HepG2 (cell line): ENCODE data around the gene ATRX. TPM values are rescaled to one million over a fixed set of nuclear protein-coding genes. Genes with fewer than 3 reads are reported as not detected.

ENCODE experiments used
- ATAC-seq: fragments of 200-7000 bp; cut with Tn5 transposase; 3 replicates; pipeline ENCODE4 v1.9.1; 2020; ENCODE audit warnings: mild to moderate bottlenecking, moderate library complexity
- BruUV-seq: library from RNA; stranded (reverse); fragments of 400-500 nt; replicated peaks from 2 replicates; lab custom pipeline; 2021; lab: Mats Ljungman, UMichigan
- CTCF ChIA-PET: fragments of 300-600 bp; formaldehyde crosslinking; extraction: SDS; loops from one replicate; lab custom pipeline; 2021; ENCODE audit warnings: low total read pairs, inconsistent platforms, low intra/inter-chr PET ratio; lab: Yijun Ruan, JAX
- POLR2A ChIA-PET: fragments of 350-600 bp; sonication (Branson Sonifier 250); formaldehyde crosslinking; loops from one replicate; lab custom pipeline; 2020; ENCODE audit warnings: antibody characterized with exemption, inconsistent platforms; lab: Yijun Ruan, JAX
- DNase-seq: peaks from one replicate; pipeline ENCODE4 v3.0.0-alpha.2; 2015; ENCODE audit warnings: low spot score
- FAIRE-seq: peaks from 3 replicates; lab custom pipeline; 2011; peaks lifted over from hg19 to GRCh38; lab: Jason Lieb, UNC
- H2AFZ ChIP-seq: one replicate; pipeline ENCODE4 v1.6.1; 2011; ENCODE audit warnings: low read length, inconsistent platforms
- H3K27ac ChIP-seq: fragments of 300-600 bp; 3 replicates; pipeline ENCODE4 v1.8.0; 2011; ENCODE audit warnings: mixed run types, mild to moderate bottlenecking, mixed read lengths, low read length, inconsistent platforms; ENCODE audit not compliant: insufficient read depth; ENCODE audit errors: extremely low read length
- H3K27me3 ChIP-seq, 2 experiments: fragments of 200-600 bp in 1 of 2; 2 replicates in 1 of 2; 3 replicates in 1 of 2; pipeline versions ENCODE4 v1.6.0 to v1.8.0; 2011; ENCODE audit warnings: low read length in 2 of 2, mild to moderate bottlenecking in 2 of 2, moderate library complexity in 2 of 2, inconsistent platforms in 1 of 2; ENCODE audit not compliant: insufficient read depth in 2 of 2, control insufficient read depth in 1 of 2
- H3K36me3 ChIP-seq, 2 experiments: fragments of 200-600 bp in 1 of 2; replicated peaks in 1 of 2; 2 replicates in 1 of 2; 3 replicates in 1 of 2; pipeline versions ENCODE4 v1.5.1 to v1.8.0; 2011; ENCODE audit warnings: low read length in 2 of 2, inconsistent platforms in 1 of 2; ENCODE audit not compliant: insufficient read depth in 2 of 2, control insufficient read depth in 1 of 2
- H3K4me1 ChIP-seq: 2 replicates; pipeline ENCODE4 v1.5.1; 2012; ENCODE audit warnings: low read length, inconsistent platforms; ENCODE audit not compliant: insufficient read depth
- H3K4me2 ChIP-seq: 2 replicates; pipeline ENCODE4 v1.6.0; 2011; ENCODE audit warnings: low read depth, low read length, inconsistent platforms
- H3K4me3 ChIP-seq, 3 experiments: fragments of 200-600 bp in 1 of 3; sonication (generic), shearing (Covaris generic) in 1 of 3; replicated peaks in 1 of 3; 2 replicates each; pipeline ENCODE4 v1.5.1; 2011 to 2016; ENCODE audit warnings: low read length in 3 of 3, inconsistent platforms in 2 of 3, low read depth in 2 of 3, mild to moderate bottlenecking in 2 of 3, control low read depth in 1 of 3, mixed read lengths in 1 of 3; ENCODE audit not compliant: insufficient read depth in 1 of 3
- H3K79me2 ChIP-seq: one replicate; pipeline ENCODE4 v1.6.1; 2011; ENCODE audit warnings: low read length, inconsistent platforms; ENCODE audit not compliant: insufficient read depth
- H3K9ac ChIP-seq: 2 replicates; pipeline ENCODE4 v1.6.0; 2011; ENCODE audit warnings: mild to moderate bottlenecking, low read depth, low read length, inconsistent platforms; ENCODE audit not compliant: insufficient read depth
- H3K9me3 ChIP-seq: 2 replicates; pipeline ENCODE4 v1.5.1; 2012; ENCODE audit warnings: mild to moderate bottlenecking, low read length
- H4K20me1 ChIP-seq: 2 replicates; pipeline ENCODE4 v1.6.0; 2011; ENCODE audit warnings: inconsistent platforms, mild to moderate bottlenecking, low read length, moderate library complexity; ENCODE audit not compliant: insufficient read depth
- ESRRA ChIP-seq: sonication (generic); formaldehyde crosslinking; IDR thresholded peaks from 2 replicates; pipeline ENCODE4 v1.5.1; 2020; ENCODE audit warnings: mild to moderate bottlenecking, low read depth, missing genetic modification reagents
- GATA4 ChIP-seq: sonication (generic); IDR thresholded peaks from 2 replicates; pipeline ENCODE4 v1.6.1; 2016; ENCODE audit warnings: antibody characterized with exemption, low read depth, borderline replicate concordance
- HDAC2 ChIP-seq: sonication (generic); formaldehyde crosslinking; IDR thresholded peaks from 2 replicates; pipeline ENCODE4 v1.4.0; 2020; ENCODE audit warnings: missing genetic modification reagents
- HNF4A ChIP-seq: sonication (generic); formaldehyde crosslinking; IDR thresholded peaks from 2 replicates; pipeline ENCODE4 v1.4.0; 2020; ENCODE audit warnings: missing genetic modification reagents
- KLF6 ChIP-seq: IDR thresholded peaks from 2 replicates; pipeline ENCODE4 v1.8.0; 2016; ENCODE audit warnings: missing biosample characterization, missing genetic modification reagents
- MED13 ChIP-seq: sonication (generic); formaldehyde crosslinking; IDR thresholded peaks from 2 replicates; pipeline ENCODE4 v1.5.0; 2020; ENCODE audit warnings: missing genetic modification reagents
- RAD21 ChIP-seq: fragments of 450-650 bp; formaldehyde crosslinking; IDR thresholded peaks from 2 replicates; pipeline ENCODE4 v1.5.0; 2020; ENCODE audit warnings: mild to moderate bottlenecking
- SAFB2 ChIP-seq: sonication (generic); formaldehyde crosslinking; IDR thresholded peaks from 2 replicates; pipeline ENCODE4 v1.5.1; 2020; ENCODE audit warnings: missing genetic modification reagents, low read depth, mild to moderate bottlenecking, borderline replicate concordance
- SNAI1 ChIP-seq: sonication (generic); formaldehyde crosslinking; IDR thresholded peaks from 2 replicates; pipeline ENCODE4 v1.5.0; 2020; ENCODE audit warnings: mild to moderate bottlenecking, missing genetic modification reagents, borderline replicate concordance
- SP140L ChIP-seq: sonication (generic); formaldehyde crosslinking; IDR thresholded peaks from 2 replicates; pipeline ENCODE4 v1.4.0; 2020; ENCODE audit warnings: missing genetic modification reagents, borderline replicate concordance
- ZBTB38 ChIP-seq: sonication (generic); formaldehyde crosslinking; IDR thresholded peaks from 2 replicates; pipeline ENCODE4 v1.5.1; 2020; ENCODE audit warnings: mild to moderate bottlenecking, missing genetic modification reagents
- ZC3H4 ChIP-seq: sonication (generic); formaldehyde crosslinking; IDR thresholded peaks from 2 replicates; pipeline ENCODE4 v1.4.0; 2020; ENCODE audit warnings: missing genetic modification reagents, borderline replicate concordance
- ZNF207 ChIP-seq: fragments of 450-650 bp; IDR thresholded peaks from 2 replicates; pipeline ENCODE4 v1.6.1; 2016; ENCODE audit warnings: antibody characterized with exemption, borderline replicate concordance
- ZNF225 ChIP-seq: sonication (generic); formaldehyde crosslinking; IDR thresholded peaks from 2 replicates; pipeline ENCODE4 v1.4.0; 2020; ENCODE audit warnings: mild to moderate bottlenecking, missing genetic modification reagents
- ZNF263 ChIP-seq: sonication (generic); formaldehyde crosslinking; IDR thresholded peaks from 2 replicates; pipeline ENCODE4 v1.4.0; 2020; ENCODE audit warnings: missing genetic modification reagents
- ZNF609 ChIP-seq: sonication (generic); formaldehyde crosslinking; IDR thresholded peaks from 2 replicates; pipeline ENCODE4 v1.4.0; 2020; ENCODE audit warnings: mild to moderate bottlenecking, missing genetic modification reagents, borderline replicate concordance
- ZNF619 ChIP-seq: sonication (generic); formaldehyde crosslinking; IDR thresholded peaks from 2 replicates; pipeline ENCODE4 v1.4.0; 2020; ENCODE audit warnings: mild to moderate bottlenecking, missing genetic modification reagents
- ZNF816 ChIP-seq: sonication (generic); formaldehyde crosslinking; IDR thresholded peaks from 2 replicates; pipeline ENCODE4 v1.8.0; 2022; ENCODE audit warnings: missing genetic modification reagents, mild to moderate bottlenecking, borderline replicate concordance
- ZZZ3 ChIP-seq: sonication (generic); formaldehyde crosslinking; IDR thresholded peaks from 2 replicates; pipeline ENCODE4 v1.4.0; 2020; ENCODE audit warnings: missing genetic modification reagents, mild to moderate bottlenecking, borderline replicate concordance
- WGBS: methylation state at CpG from one replicate; pipeline ENCODE4 v1.1.6; 2017; ENCODE audit warnings: low lambda C conversion rate; 5-methylcytosine and 5-hydroxymethylcytosine counted together
- in situ Hi-C: cut with HindIII; loops from 2 replicates; pipeline ENCODE4 v1.10.0; 2017; ENCODE audit warnings: low pct_unique_long_range_greater_than_20kb; ENCODE audit not compliant: extremely low pct_ligation_motif_present
- intact Hi-C: fragments of 100-400 bp; cut with micrococcal nuclease; formaldehyde crosslinking; loops from one replicate; pipeline ENCODE4 v1.10.0; 2022; ENCODE audit not compliant: unreplicated experiment
- polyA plus RNA-seq, 8 experiments: library from polyadenylated mRNA; depleted of rRNA in 3 of 8; stranded (reverse) in 7 of 8; unstranded in 1 of 8; fragments of >200 nt; fragmentation: Illumina TruSeq in 4 of 8; extraction: Trizol in 4 of 8; gene quantifications; 2 replicates each; pipeline versions ENCODE4 v1.2.1 to v1.2.3, GENCODE V29; 2011 to 2016; ENCODE audit warnings: low read depth in 4 of 8, missing spikeins in 1 of 8, mixed read lengths in 1 of 8; ENCODE audit not compliant: insufficient read depth in 1 of 8
- total RNA-seq, 5 experiments: library from RNA; depleted of rRNA; stranded (reverse); fragments of >200 nt; fragmentation: Illumina TruSeq; extraction: Trizol; gene quantifications; 2 replicates each; pipeline ENCODE4 v1.2.3, GENCODE V29; 2016; ENCODE audit warnings: low read depth in 1 of 5
- TF ChIP-seq, protein P1 (sequence below): sonication (generic); formaldehyde crosslinking; IDR thresholded peaks from 2 replicates; pipeline ENCODE4 v1.8.1; 2023; ENCODE audit warnings: mild to moderate bottlenecking, missing genetic modification reagents, borderline replicate concordance

Gene ATRX
- total and polyA plus RNA-seq, 2 of the 13 experiments (the other 11 are each of a cell fraction or from before 2014, with no cell fraction given), result 26.1 to 44.5 TPM

- no peak overlapping the region for H3K9ac ChIP-seq
- POLR2A ChIA-PET, result no interaction called here
These were observed 42.3 kb downstream of the ATRX start for GRCh38 chrX:77743720-77744119.

DNA sequence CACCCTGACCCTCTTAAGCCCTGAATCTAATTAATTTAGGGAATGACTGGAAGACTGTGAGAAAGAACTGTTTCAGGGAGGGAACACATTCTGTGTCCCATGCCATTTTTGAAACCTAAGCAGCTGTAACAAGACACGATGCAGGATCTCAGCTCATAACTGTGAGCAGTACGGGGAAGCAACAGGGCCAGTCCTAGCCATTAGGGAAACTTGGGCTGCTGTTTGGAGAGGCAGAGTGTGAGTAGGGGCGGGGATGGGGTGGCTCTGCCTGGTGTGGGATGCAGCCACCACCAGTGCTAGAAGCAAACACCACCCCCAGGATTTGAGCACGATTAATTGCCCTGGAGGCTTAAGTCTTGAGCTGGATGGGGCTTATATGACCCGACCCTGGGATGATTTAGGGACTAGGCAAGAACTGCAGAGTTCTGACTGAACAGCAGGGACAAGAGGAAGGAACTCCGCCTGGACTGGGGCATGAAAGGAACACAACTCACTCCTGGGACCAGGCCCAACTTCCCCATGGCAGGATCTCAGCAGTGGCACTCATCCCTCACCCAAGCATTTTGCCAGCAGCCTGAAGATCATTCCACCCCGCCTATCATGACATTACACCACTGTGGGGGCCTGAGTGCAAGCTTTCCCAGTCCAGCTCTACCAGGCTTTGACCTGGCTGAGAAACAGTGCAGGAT lies 43.1 kb downstream of the ATRX start:
- H3K79me2 ChIP-seq, result peaks cover 65% of the 10 kb centered on the region
- ATAC-seq, result no peak; the same call in 2 of the 3 replicates
- TF ChIP-seq ZNF609 (CRISPR knock-in tag), result no peak
- TF ChIP-seq HNF4A (CRISPR knock-in tag), result no peak
- no peak for TF ChIP-seq SNAI1 (CRISPR knock-in tag)
- TF ChIP-seq SAFB2 (CRISPR knock-in tag), result no peak
- TF ChIP-seq ESRRA (CRISPR knock-in tag), result no peak

More at GRCh38 chrX:77743720-77744119, 42.3 kb downstream of the ATRX start:
- Histone ChIP-seq H3K4me1 (peaks cover 6% of the 10 kb centered on the region; the same call in 1 of the 2 replicates), H3K27ac (no peak overlapping the region), H3K9me3 (no peaks in the 10 kb centered on the region), H3K4me2 (no peak overlapping the region), H2AFZ (no peak overlapping the region), H3K27me3 (no peaks in the 10 kb centered on the region), H3K4me3 (no peak overlapping the region), H4K20me1 (0 out of 2 replicates have a peak, but pooled peaks cover 5% of the 10 kb centered on the region), H3K79me2 (peaks cover 64% of the 10 kb centered on the region), H3K36me3 (no peaks in the 10 kb centered on the region)
- TF ChIP-seq ZNF207 (no peak), ZNF263 (CRISPR knock-in tag) (no peak), HDAC2 (CRISPR knock-in tag) (no peak), RAD21 (CRISPR knock-in tag) (no peak), ZC3H4 (no peak), ZZZ3 (CRISPR knock-in tag) (no peak), ZNF619 (CRISPR knock-in tag) (no peak), KLF6 (no peak), MED13 (no peak), SP140L (CRISPR knock-in tag) (no peak), ZNF816 (CRISPR knock-in tag) (no peak), ZNF225 (no peak), ZBTB38 (CRISPR knock-in tag) (no peak), GATA4 (no peak)
- TF ChIP-seq, protein P1, sequence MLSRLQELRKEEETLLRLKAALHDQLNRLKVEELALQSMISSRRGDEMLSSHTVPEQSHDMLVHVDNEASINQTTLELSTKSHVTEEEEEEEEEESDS (CRISPR knock-in tag), result no peak
- in situ Hi-C loops, result no loop called here
- intact Hi-C loops, result no loop called here
- DNase-seq, result no peak
- WGBS, result 100% methylated on average over 2 of the region's 2 CpGs
- no peak for ATAC-seq
- FAIRE-seq, result no peak
- no TSS peak for BruUV-seq
- CTCF ChIA-PET, result no interaction called here

More for the DNA sequence above, 43.1 kb downstream of the ATRX start:
- 90% methylated on average over 4 of the region's 7 CpGs for WGBS
- in situ Hi-C loops (no loop called here), intact Hi-C loops (no loop called here)
- Histone ChIP-seq H3K9ac (no peak overlapping the region), H3K4me2 (no peak overlapping the region), H3K27ac (no peak overlapping the region), H2AFZ (no peak overlapping the region), H3K4me1 (peaks cover 6% of the 10 kb centered on the region; the same call in 1 of the 2 replicates), H3K27me3 (no peaks in the 10 kb centered on the region), H3K36me3 (no peaks in the 10 kb centered on the region), H3K9me3 (no peaks in the 10 kb centered on the region), H4K20me1 (0 out of 2 replicates have a peak, but pooled peaks cover 5% of the 10 kb centered on the region), H3K4me3 (no peak overlapping the region)
- no peak for DNase-seq
- ChIA-PET POLR2A (no interaction called here), CTCF (no interaction called here)
- no peak for FAIRE-seq
- no TSS peak for BruUV-seq
